HG02943 (cell line): ENCODE measurements around the gene EBPL.
"Not testable (repeated sequence)": the region's sequence is repeated elsewhere in the genome, so short reads cannot be mapped to it uniquely, and the experiment has no call there.

Source experiments
- ATAC-seq: cut with Tn5 transposase; IDR thresholded peaks from one replicate; pipeline ENCODE4 v1.9.1; 2021; ENCODE audit warnings: mild to moderate bottlenecking, low read depth, moderate library complexity; ENCODE audit not compliant: unreplicated experiment

The EBPL gene

GRCh38 chr13:49636705-49637104 is 54.6 kb downstream of the EBPL start:
- ATAC-seq: no peak

GRCh38 chr13:49635599-49636433 is 55.5 kb downstream of the EBPL start:
- no peak for ATAC-seq

- ATAC-seq: no peak
Observed at GRCh38 chr13:49633710-49634109, 57.6 kb downstream of the EBPL start.

- ATAC-seq: no peak
Observed at GRCh38 chr13:49632156-49632555, 59.1 kb downstream of the EBPL start.

GRCh38 chr13:49630580-49630979 is 60.7 kb downstream of the EBPL start:
- no peak for ATAC-seq

- no peak for ATAC-seq
Observed at GRCh38 chr13:49629947-49630346, 61.3 kb downstream of the EBPL start.

- ATAC-seq: no peak
Observed at GRCh38 chr13:49629196-49629938, 61.9 kb downstream of the EBPL start.

GRCh38 chr13:49627831-49628652 is 63.2 kb downstream of the EBPL start, which contains the start of gene ARL11:
Gene ARL11 (plus strand): TSS chr13:49628507. CDS start chr13:49630448, 1,941 bp downstream.
- ATAC-seq: peak; percentile 89

GRCh38 chr13:49625392-49626079 is 65.8 kb downstream of the EBPL start:
- no peak for ATAC-seq

GRCh38 chr13:49624229-49624628 is 67.1 kb downstream of the EBPL start:
- no peak for ATAC-seq

GRCh38 chr13:49622174-49622946 is 68.9 kb downstream of the EBPL start:
- no peak for ATAC-seq

GRCh38 chr13:49620170-49620621 is 71.1 kb downstream of the EBPL start:
- ATAC-seq: peak; percentile 81

- no peak for ATAC-seq
Observed at GRCh38 chr13:49616676-49617065, 74.6 kb downstream of the EBPL start.

GRCh38 chr13:49615836-49616675 is 75.2 kb downstream of the EBPL start:
- ATAC-seq: no peak

GRCh38 chr13:49612042-49612441 is 79.2 kb downstream of the EBPL start:
- not testable (repeated sequence) for ATAC-seq
